Neural crest cell (in vitro differentiated cells): ENCODE measurements around the gene LCE4A. TPM values are rescaled to one million over a fixed set of nuclear protein-coding genes. Genes with fewer than 3 reads are reported as not detected.

Experiments used
- DNase-seq: peaks from one replicate; pipeline ENCODE4 v3.0.0; 2021; ENCODE audit warnings: low read depth, mixed read lengths, low spot score
- H3K27ac Mint-ChIP-seq: one replicate; pipeline ENCODE4 v1.8.0; 2021; ENCODE audit warnings: mild to moderate bottlenecking, mixed read lengths; ENCODE audit not compliant: unreplicated experiment
- H3K27me3 Mint-ChIP-seq: 2 replicates; pipeline ENCODE4 v1.8.0; 2021; ENCODE audit warnings: low read depth, mild to moderate bottlenecking, mixed read lengths
- H3K36me3 Mint-ChIP-seq: 2 replicates; pipeline ENCODE4 v1.8.0; 2021; ENCODE audit warnings: low read depth, mild to moderate bottlenecking, mixed read lengths
- H3K4me1 Mint-ChIP-seq: 2 replicates; pipeline ENCODE4 v1.8.0; 2021; ENCODE audit warnings: mixed read lengths
- H3K4me3 Mint-ChIP-seq: one replicate; pipeline ENCODE4 v1.8.0; 2021; ENCODE audit warnings: mild to moderate bottlenecking, mixed read lengths
- H3K9me3 Mint-ChIP-seq: 2 replicates; pipeline ENCODE4 v1.8.0; 2021; ENCODE audit warnings: mixed read lengths
- CTCF ChIP-seq: fragments of 200-600 bp; sonication (generic); conservative IDR thresholded peaks from 2 replicates; pipeline ENCODE4 v1.5.0; 2021; ENCODE audit warnings: antibody characterized with exemption, mild to moderate bottlenecking
- total RNA-seq: library from RNA; stranded (reverse); gene quantifications from 2 replicates; pipeline ENCODE4 v1.2.1, GENCODE V29; 2021

LCE4A gene
- total RNA-seq, 1 donor from 2014 or later: not detected

- H3K27me3 Mint-ChIP-seq: no peaks in the 10 kb centered on the region
These were observed 10.3 kb downstream of the LCE4A start for GRCh38 chr1:152718238-152718637.

GRCh38 chr1:152725261-152725660 lies 17.3 kb downstream of the LCE4A start:
- no peaks in the 10 kb centered on the region for H3K4me1 Mint-ChIP-seq
- TF ChIP-seq CTCF: no peak
- peaks cover 6% of the 10 kb centered on the region for H3K36me3 Mint-ChIP-seq
- H3K4me3 Mint-ChIP-seq: no peak overlapping the region
- H3K9me3 Mint-ChIP-seq: peaks cover 13% of the 10 kb centered on the region
- H3K27me3 Mint-ChIP-seq: no peaks in the 10 kb centered on the region
- H3K27ac Mint-ChIP-seq: no peak overlapping the region
- DNase-seq: no peak

More at GRCh38 chr1:152718238-152718637, 10.3 kb downstream of the LCE4A start:
- no peak overlapping the region for H3K27ac Mint-ChIP-seq
- peaks cover 31% of the 10 kb centered on the region for H3K9me3 Mint-ChIP-seq
- no peaks in the 10 kb centered on the region for H3K4me1 Mint-ChIP-seq
- TF ChIP-seq CTCF: no peak
- DNase-seq: no peak
- no peak overlapping the region for H3K4me3 Mint-ChIP-seq
- peaks cover 9% of the 10 kb centered on the region for H3K36me3 Mint-ChIP-seq

GRCh38 chr1:152728986-152729385 lies 21.0 kb downstream of the LCE4A start:
- H3K4me1 Mint-ChIP-seq: no peaks in the 10 kb centered on the region
- H3K4me3 Mint-ChIP-seq: no peak overlapping the region
- no peaks in the 10 kb centered on the region for H3K36me3 Mint-ChIP-seq
- no peak for DNase-seq
- no peak for TF ChIP-seq CTCF
- H3K27me3 Mint-ChIP-seq: no peaks in the 10 kb centered on the region
- H3K27ac Mint-ChIP-seq: no peak overlapping the region
- peaks cover 4% of the 10 kb centered on the region for H3K9me3 Mint-ChIP-seq

- Mint-ChIP-seq H3K4me1 (no peaks in the 10 kb centered on the region), H3K4me3 (no peak overlapping the region), H3K27ac (no peak overlapping the region), H3K9me3 (peaks cover 16% of the 10 kb centered on the region), H3K36me3 (peaks cover 2% of the 10 kb centered on the region), H3K27me3 (no peaks in the 10 kb centered on the region)
- DNase-seq: no peak
- TF ChIP-seq CTCF: no peak
These were observed 27.7 kb downstream of the LCE4A start for GRCh38 chr1:152735648-152736047.

- peaks cover 27% of the 10 kb centered on the region for H3K9me3 Mint-ChIP-seq
- no peak for DNase-seq
- no peak overlapping the region for H3K27ac Mint-ChIP-seq
- no peak overlapping the region for H3K4me3 Mint-ChIP-seq
- H3K27me3 Mint-ChIP-seq: no peaks in the 10 kb centered on the region
- no peak for TF ChIP-seq CTCF
- no peaks in the 10 kb centered on the region for H3K4me1 Mint-ChIP-seq
- H3K36me3 Mint-ChIP-seq: peaks cover 2% of the 10 kb centered on the region
These were observed 30.0 kb downstream of the LCE4A start for GRCh38 chr1:152737997-152738396.

- H3K27ac Mint-ChIP-seq: no peak overlapping the region
- H3K36me3 Mint-ChIP-seq: peaks cover 2% of the 10 kb centered on the region
- peaks cover 31% of the 10 kb centered on the region for H3K9me3 Mint-ChIP-seq
- H3K4me3 Mint-ChIP-seq: no peak overlapping the region
- DNase-seq: no peak
- H3K4me1 Mint-ChIP-seq: no peaks in the 10 kb centered on the region
- H3K27me3 Mint-ChIP-seq: no peaks in the 10 kb centered on the region
- TF ChIP-seq CTCF: no peak
These were observed 31.9 kb downstream of the LCE4A start for GRCh38 chr1:152739841-152740240.
